Erythroblast (primary cell): Measurements from ENCODE around the gene SERPINA9.

Source experiments
- GATA1 ChIP-seq: IDR thresholded peaks from 2 replicates; pipeline ENCODE4 v1.6.1; 2011; ENCODE audit warnings: low read depth, mild to moderate bottlenecking, control low read depth, low read length, moderate library complexity
- POLR2A ChIP-seq: IDR thresholded peaks from 2 replicates; pipeline ENCODE4 v1.6.1; 2011; ENCODE audit warnings: mild to moderate bottlenecking, low read length

DNA sequence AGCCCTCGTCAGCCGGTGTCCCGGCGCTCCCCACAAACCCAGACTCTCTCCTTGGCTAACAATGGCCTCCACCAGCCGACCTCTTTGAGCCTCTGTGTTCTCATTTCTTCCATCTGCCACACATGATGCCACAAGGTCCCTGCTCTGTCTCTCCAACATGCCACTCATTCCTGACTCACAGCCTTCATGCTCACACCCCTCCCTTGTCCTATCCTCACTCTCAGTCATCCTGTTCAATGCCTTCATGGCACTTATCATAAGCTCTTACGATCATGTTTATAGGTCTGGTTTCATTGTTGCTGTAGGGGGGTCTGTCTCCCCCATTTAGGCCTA lies 13.8 kb downstream of the SERPINA9 start:
- no peak for TF ChIP-seq POLR2A
- no peak for TF ChIP-seq GATA1
